AG10803 (cell line): Measurements from ENCODE around the gene CNNM2.

Experiments used
- DNase-seq: peaks from one replicate; pipeline ENCODE4 v3.0.0; 2010; ENCODE audit warnings: low read depth
- H3K4me3 ChIP-seq: 2 replicates; pipeline ENCODE4 v1.5.1; 2011; ENCODE audit warnings: mild to moderate bottlenecking, low read length, control low read depth
- TF ChIP-seq, protein P1 (sequence below): conservative IDR thresholded peaks from 2 replicates; pipeline ENCODE4 v1.5.1; 2011; ENCODE audit warnings: mild to moderate bottlenecking, low read length, control low read depth, inconsistent platforms

CNNM2 gene

GRCh38 chr10:103069453-103070331, 151.6 kb downstream of the CNNM2 start:
- peak; percentile 52 for DNase-seq
- TF ChIP-seq, protein P1, sequence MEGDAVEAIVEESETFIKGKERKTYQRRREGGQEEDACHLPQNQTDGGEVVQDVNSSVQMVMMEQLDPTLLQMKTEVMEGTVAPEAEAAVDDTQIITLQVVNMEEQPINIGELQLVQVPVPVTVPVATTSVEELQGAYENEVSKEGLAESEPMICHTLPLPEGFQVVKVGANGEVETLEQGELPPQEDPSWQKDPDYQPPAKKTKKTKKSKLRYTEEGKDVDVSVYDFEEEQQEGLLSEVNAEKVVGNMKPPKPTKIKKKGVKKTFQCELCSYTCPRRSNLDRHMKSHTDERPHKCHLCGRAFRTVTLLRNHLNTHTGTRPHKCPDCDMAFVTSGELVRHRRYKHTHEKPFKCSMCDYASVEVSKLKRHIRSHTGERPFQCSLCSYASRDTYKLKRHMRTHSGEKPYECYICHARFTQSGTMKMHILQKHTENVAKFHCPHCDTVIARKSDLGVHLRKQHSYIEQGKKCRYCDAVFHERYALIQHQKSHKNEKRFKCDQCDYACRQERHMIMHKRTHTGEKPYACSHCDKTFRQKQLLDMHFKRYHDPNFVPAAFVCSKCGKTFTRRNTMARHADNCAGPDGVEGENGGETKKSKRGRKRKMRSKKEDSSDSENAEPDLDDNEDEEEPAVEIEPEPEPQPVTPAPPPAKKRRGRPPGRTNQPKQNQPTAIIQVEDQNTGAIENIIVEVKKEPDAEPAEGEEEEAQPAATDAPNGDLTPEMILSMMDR: peak; percentile 68
- H3K4me3 ChIP-seq: no peak overlapping the region

- H3K4me3 ChIP-seq: no peak overlapping the region
- TF ChIP-seq, protein P1: no peak
Measured at GRCh38 chr10:103072276-103072675, 154.2 kb downstream of the CNNM2 start.

DNA sequence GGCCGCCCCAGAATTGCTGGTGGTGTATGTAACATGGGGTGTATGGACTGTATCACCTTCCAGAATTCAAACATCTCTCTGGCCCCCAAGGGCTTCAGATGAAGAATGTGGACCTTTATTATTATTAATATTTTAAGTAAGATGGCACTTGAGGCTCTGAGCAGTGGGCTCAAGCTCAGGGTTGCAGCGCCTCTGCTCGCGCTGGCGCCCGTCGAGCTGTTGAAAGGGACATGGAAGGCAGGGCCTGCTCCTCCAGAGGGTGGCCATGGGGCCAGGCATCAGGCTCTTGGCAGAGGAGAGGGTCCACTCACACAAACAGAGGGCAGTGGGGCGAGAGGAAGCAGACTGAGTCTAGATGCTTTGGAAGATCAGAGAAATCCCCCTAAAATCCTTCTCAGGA, 154.8 kb downstream of the CNNM2 start:
- TF ChIP-seq, protein P1: no peak
- no peak for DNase-seq
- no peak overlapping the region for H3K4me3 ChIP-seq

More at GRCh38 chr10:103072276-103072675, 154.2 kb downstream of the CNNM2 start:
- DNase-seq: no peak

DNA sequence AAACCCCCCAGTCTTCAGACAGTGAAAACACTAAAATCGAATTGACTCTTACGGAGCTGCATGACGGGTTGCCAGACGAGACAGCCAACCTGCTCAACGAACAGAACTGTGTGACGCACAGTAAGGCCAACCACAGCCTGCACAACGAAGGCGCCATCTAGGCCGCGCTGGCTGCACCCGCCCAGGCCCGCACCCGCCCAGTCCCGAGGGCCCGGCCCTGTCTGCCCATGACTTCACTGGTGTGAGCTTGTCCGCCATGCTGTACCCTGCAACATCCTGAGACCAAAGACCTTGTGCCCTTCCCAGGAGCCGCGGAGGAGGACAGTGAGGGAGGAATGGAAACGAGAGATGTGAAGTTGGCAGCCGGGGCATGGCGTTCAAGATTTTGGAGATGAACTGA, 158.9 kb downstream of the CNNM2 start:
- no peak for DNase-seq
- no peak overlapping the region for H3K4me3 ChIP-seq
- TF ChIP-seq, protein P1: no peak

GRCh38 chr10:103077491-103078308, 159.6 kb downstream of the CNNM2 start:
- H3K4me3 ChIP-seq: no peak overlapping the region
- TF ChIP-seq, protein P1: no peak
- DNase-seq: no peak

DNA sequence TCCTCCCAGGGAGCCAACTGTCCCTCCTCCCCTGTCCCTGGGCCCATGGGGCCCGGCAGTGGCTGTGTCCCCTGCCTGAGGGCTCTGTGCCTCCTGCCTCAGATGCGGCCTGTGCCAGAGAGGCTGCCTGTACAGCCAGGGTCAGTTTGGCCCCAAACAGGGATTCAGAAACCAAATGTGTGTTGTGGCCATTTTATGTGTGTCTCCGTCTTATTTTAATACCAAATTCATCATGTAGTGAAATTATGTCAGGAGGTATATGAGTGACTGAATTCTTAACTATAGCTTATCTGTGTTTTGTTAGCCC, 160.2 kb downstream of the CNNM2 start:
- H3K4me3 ChIP-seq: no peak overlapping the region
- TF ChIP-seq, protein P1: no peak
- no peak for DNase-seq
